HT-29 (cell line): Measurements from ENCODE around the gene BAG5. TPM values are rescaled to one million over a fixed set of nuclear protein-coding genes. Genes with fewer than 3 reads are reported as not detected.

Experiments used
- DNase-seq: peaks from one replicate; pipeline ENCODE4 v3.0.0-alpha.2; 2015; ENCODE audit warnings: low spot score
- small RNA-seq: library from RNA; depleted of rRNA; stranded (forward); fragments of <200 nt; gene quantifications from one replicate; pipeline ENCODE3, GENCODE V24; 2014
- total RNA-seq: library from RNA; depleted of rRNA; stranded (reverse); fragments of >200 nt; shearing (Covaris generic); gene quantifications from 2 replicates; pipeline ENCODE4 v1.2.3, GENCODE V29; 2014; rRNA removed

Gene BAG5
- total RNA-seq, 1 experiment from 2014 or later, result 12.1 TPM

- no peak for DNase-seq
Observed at GRCh38 chr14:103510724-103511693, 51.4 kb downstream of the BAG5 start.

- no peak for DNase-seq
Observed at GRCh38 chr14:103509864-103510723, 52.4 kb downstream of the BAG5 start.

DNA sequence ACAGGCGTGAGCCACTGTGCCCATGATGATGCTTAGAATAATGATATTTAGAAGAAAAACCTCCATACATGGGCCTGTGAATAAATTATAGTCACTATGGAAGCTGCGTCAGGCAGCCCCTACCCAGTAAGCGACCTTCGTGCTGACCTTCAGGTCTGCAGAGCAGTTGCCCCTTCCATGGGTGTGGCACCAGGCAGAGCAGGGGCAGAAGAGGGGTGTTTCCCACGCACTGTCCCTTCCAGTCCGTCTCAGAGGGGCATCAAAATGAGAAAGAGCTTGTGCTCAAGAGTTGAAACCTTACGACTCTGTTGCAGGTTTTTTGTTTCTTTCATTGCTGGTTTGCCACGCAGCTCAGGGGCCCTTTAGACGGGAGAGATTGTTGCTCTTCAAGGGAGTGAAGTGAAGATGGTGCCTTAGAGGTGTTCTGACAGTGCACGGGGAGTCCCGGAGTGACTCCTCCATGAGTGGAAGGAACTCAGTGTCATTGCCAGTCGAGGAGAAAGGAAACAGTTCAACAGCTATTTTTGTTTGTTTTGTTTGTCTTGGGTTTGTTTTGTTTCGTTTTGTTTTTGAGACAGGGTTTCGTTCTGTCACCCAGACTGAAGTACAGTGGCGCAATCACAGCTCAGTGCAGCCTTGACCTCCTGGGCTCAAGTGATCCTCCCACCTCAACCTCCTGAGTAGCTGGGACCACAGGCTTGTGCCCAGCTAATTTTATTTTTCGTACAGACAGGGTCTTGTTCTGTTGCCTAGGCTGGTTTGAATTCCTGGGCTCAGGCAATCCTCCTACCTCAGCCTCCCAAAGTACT is 53.7 kb downstream of the BAG5 start:
- DNase-seq, result no peak

GRCh38 chr14:103507751-103508150 is 54.7 kb downstream of the BAG5 start:
- DNase-seq, result no peak

Small RNA genes within 50 kb of the gene (small RNA-seq; reads per million reads assigned to genes)
- gene RNU4-68P (1.3 reads per million, percentile 48 among the genes with 10 or more reads in this experiment), gene RNU7-160P (not detected)

Other genes starting within 250 kb of the BAG5 start
- gene EIF5, start 228.4 kb downstream of the BAG5 start, total RNA-seq, result 63.7 and 68.0 TPM in 2 replicates
- gene MARK3, start 177.2 kb downstream of the BAG5 start, total RNA-seq, result 33.2 and 43.0 TPM in 2 replicates
- 446 and 513 TPM in 2 replicates for gene CKB, start 39.8 kb downstream of the BAG5 start, total RNA-seq
- gene TRMT61A, start 33.5 kb downstream of the BAG5 start, total RNA-seq, result 49.8 and 50.8 TPM in 2 replicates
- gene COA8, start 303 bp upstream of the BAG5 start, total RNA-seq, result 11.2 and 15.3 TPM in 2 replicates
- 93.5 and 102 TPM in 2 replicates for gene KLC1, start 66.6 kb upstream of the BAG5 start, total RNA-seq
- gene XRCC3, start 152.8 kb upstream of the BAG5 start, total RNA-seq, result 84.5 and 86.3 TPM in 2 replicates
- gene ZFYVE21, start 153.2 kb upstream of the BAG5 start, total RNA-seq, result 37.6 and 40.0 TPM in 2 replicates